HAP-1 (cell line): ENCODE data around the gene CLCN6.
"Not testable (repeated sequence)": the region's sequence is repeated elsewhere in the genome, so short reads cannot be mapped to it uniquely, and the experiment has no call there.

Experiments used
- DNase-seq, 2 experiments: peaks; one replicate each; pipeline ENCODE4 v3.0.0-alpha.2; 2016 to 2020; ENCODE audit warnings: low spot score in 2 of 2
- H3K27me3 ChIP-seq: fragments of 250-450 bp; sonication (Bioruptor Pico); 2 replicates; pipeline ENCODE4 v1.5.1; 2020; ENCODE audit warnings: low read depth, mild to moderate bottlenecking, moderate library complexity
- H3K36me3 ChIP-seq: fragments of 250-450 bp; sonication (Bioruptor Pico); replicated peaks from 2 replicates; pipeline ENCODE4 v1.5.1; 2020; ENCODE audit warnings: mild to moderate bottlenecking
- H3K4me1 ChIP-seq: fragments of 250-450 bp; sonication (Bioruptor Pico); 2 replicates; pipeline ENCODE4 v1.5.1; 2020; ENCODE audit warnings: mild to moderate bottlenecking
- H3K4me3 ChIP-seq: fragments of 250-450 bp; sonication (Bioruptor Pico); 2 replicates; pipeline ENCODE4 v1.5.1; 2020; ENCODE audit warnings: mild to moderate bottlenecking, moderate library complexity
- H3K9me3 ChIP-seq: fragments of 250-450 bp; sonication (Bioruptor Pico); 2 replicates; pipeline ENCODE4 v1.5.1; 2020; ENCODE audit warnings: mild to moderate bottlenecking, moderate library complexity
- in situ Hi-C: fragments of 300-500 bp; cut with MboI; formaldehyde crosslinking; loops from 3 replicates; pipeline ENCODE4 v1.14.3; 2020; ENCODE audit warnings: low sequenced_read_pairs, inconsistent platforms, mixed read lengths

Gene CLCN6

GRCh38 chr1:11794446-11795237 lies 11.3 kb upstream of the CLCN6 start:
- DNase-seq, result no peak
- H3K4me1 ChIP-seq, result no peaks in the 10 kb centered on the region
- in situ Hi-C loops, result no loop called here
- H3K4me3 ChIP-seq, result no peak overlapping the region
- no peaks in the 10 kb centered on the region for H3K9me3 ChIP-seq
- no peaks in the 10 kb centered on the region for H3K27me3 ChIP-seq
- H3K36me3 ChIP-seq, result peaks cover 6% of the 10 kb centered on the region; the same call in 1 of the 2 replicates

- Histone ChIP-seq H3K4me1 (no peaks in the 10 kb centered on the region), H3K36me3 (peaks cover 9% of the 10 kb centered on the region; the same call in 1 of the 2 replicates), H3K4me3 (no peak overlapping the region), H3K27me3 (no peaks in the 10 kb centered on the region), H3K9me3 (no peaks in the 10 kb centered on the region)
- DNase-seq, result no peak
- in situ Hi-C loops, result no loop called here
Measured at GRCh38 chr1:11795238-11795890, 10.6 kb upstream of the CLCN6 start.

- Histone ChIP-seq H3K27me3 (no peaks in the 10 kb centered on the region), H3K4me3 (no peak overlapping the region), H3K4me1 (no peaks in the 10 kb centered on the region), H3K36me3 (peaks cover 18% of the 10 kb centered on the region), H3K9me3 (no peaks in the 10 kb centered on the region)
- DNase-seq, result no peak
- in situ Hi-C loops, result no loop called here
Measured at GRCh38 chr1:11796036-11796828, 9.8 kb upstream of the CLCN6 start.

GRCh38 chr1:11797525-11798216 lies 8.3 kb upstream of the CLCN6 start:
- Histone ChIP-seq H3K4me1 (no peaks in the 10 kb centered on the region; the same call in 1 of the 2 replicates), H3K36me3 (peaks cover 16% of the 10 kb centered on the region), H3K4me3 (no peak overlapping the region), H3K27me3 (no peaks in the 10 kb centered on the region), H3K9me3 (no peaks in the 10 kb centered on the region)
- DNase-seq, result no peak
- in situ Hi-C loops, result no loop called here

- Histone ChIP-seq H3K4me1 (peaks cover 11% of the 10 kb centered on the region), H3K27me3 (no peaks in the 10 kb centered on the region), H3K9me3 (no peaks in the 10 kb centered on the region), H3K4me3 (no peak overlapping the region), H3K36me3 (peaks cover 16% of the 10 kb centered on the region)
- no peak for DNase-seq
- in situ Hi-C loops, result no loop called here
Measured at GRCh38 chr1:11799099-11799498, 6.9 kb upstream of the CLCN6 start.

GRCh38 chr1:11799896-11800295 lies 6.1 kb upstream of the CLCN6 start:
- no peak for DNase-seq
- no peaks in the 10 kb centered on the region for H3K9me3 ChIP-seq
- peaks cover 15% of the 10 kb centered on the region for H3K4me1 ChIP-seq
- in situ Hi-C loops, result no loop called here
- H3K36me3 ChIP-seq, result peaks cover 16% of the 10 kb centered on the region
- H3K27me3 ChIP-seq, result no peaks in the 10 kb centered on the region
- no peak overlapping the region for H3K4me3 ChIP-seq

- in situ Hi-C loops, result no loop called here
- DNase-seq, result no peak
- H3K4me1 ChIP-seq, result peaks cover 17% of the 10 kb centered on the region
- peaks cover 16% of the 10 kb centered on the region for H3K36me3 ChIP-seq
- no peaks in the 10 kb centered on the region for H3K27me3 ChIP-seq
- no peaks in the 10 kb centered on the region for H3K9me3 ChIP-seq
- H3K4me3 ChIP-seq, result no peak overlapping the region
Measured at GRCh38 chr1:11800391-11800755, 5.6 kb upstream of the CLCN6 start.

GRCh38 chr1:11800756-11801433 lies 5.1 kb upstream of the CLCN6 start:
- Histone ChIP-seq H3K4me3 (no peak overlapping the region), H3K4me1 (peaks cover 17% of the 10 kb centered on the region)

GRCh38 chr1:11802616-11802972 lies 3.4 kb upstream of the CLCN6 start:
- H3K9me3 ChIP-seq, result no peaks in the 10 kb centered on the region
- peaks cover 24% of the 10 kb centered on the region for H3K4me1 ChIP-seq
- no peak for DNase-seq
- in situ Hi-C loops, result no loop called here
- no peaks in the 10 kb centered on the region for H3K27me3 ChIP-seq
- H3K36me3 ChIP-seq, result peaks cover 18% of the 10 kb centered on the region
- H3K4me3 ChIP-seq, result no peak overlapping the region

More at GRCh38 chr1:11800756-11801433, 5.1 kb upstream of the CLCN6 start:
- in situ Hi-C loops, result no loop called here
- no peaks in the 10 kb centered on the region for H3K27me3 ChIP-seq
- peaks cover 13% of the 10 kb centered on the region for H3K36me3 ChIP-seq
- no peak for DNase-seq
- H3K9me3 ChIP-seq, result no peaks in the 10 kb centered on the region

GRCh38 chr1:11802973-11803885 lies 2.8 kb upstream of the CLCN6 start:
- Histone ChIP-seq H3K36me3 (peaks cover 23% of the 10 kb centered on the region), H3K4me1 (peaks cover 28% of the 10 kb centered on the region), H3K27me3 (no peaks in the 10 kb centered on the region), H3K9me3 (no peaks in the 10 kb centered on the region), H3K4me3 (no peak overlapping the region)
- peak; percentile 70 to 93 for DNase-seq
- in situ Hi-C loops, result no loop called here

- H3K4me3 ChIP-seq, result peak overlapping the region; percentile 84
- peaks cover 28% of the 10 kb centered on the region for H3K4me1 ChIP-seq
- H3K36me3 ChIP-seq, result peaks cover 27% of the 10 kb centered on the region
- H3K9me3 ChIP-seq, DNase-seq, H3K27me3 ChIP-seq, in situ Hi-C loops: not testable (repeated sequence)
Measured at GRCh38 chr1:11803924-11804665, 1.9 kb upstream of the CLCN6 start.
